Spinal cord (tissue), 10 donors: Measurements from ENCODE around the gene GK. TPM values are rescaled to one million over a fixed set of nuclear protein-coding genes. Genes with fewer than 3 reads are reported as not detected.

Experiments
- DNase-seq, 6 donors: peaks; one replicate each; pipeline versions ENCODE4 v3.0.0 to v3.0.0-alpha.2; 2013 to 2015; ENCODE audit warnings: low spot score in 6 of 6, low read depth in 4 of 6
- H3K27ac ChIP-seq: one replicate; pipeline ENCODE4 v1.5.1; 2013; ENCODE audit warnings: low read depth, low read length, control low read depth
- H3K27me3 ChIP-seq: one replicate; pipeline ENCODE4 v1.6.1; 2013; ENCODE audit warnings: low read length; ENCODE audit not compliant: control insufficient read depth, insufficient read depth
- H3K36me3 ChIP-seq: one replicate; pipeline ENCODE4 v1.6.1; 2013; ENCODE audit warnings: low read length; ENCODE audit not compliant: control insufficient read depth, insufficient read depth
- H3K4me1 ChIP-seq: one replicate; pipeline ENCODE4 v1.6.1; 2013; ENCODE audit warnings: low read length; ENCODE audit not compliant: control insufficient read depth, insufficient read depth
- H3K4me3 ChIP-seq: one replicate; pipeline ENCODE4 v1.5.1; 2013; ENCODE audit warnings: low read depth, low read length, control low read depth
- H3K9me3 ChIP-seq: one replicate; pipeline ENCODE4 v1.6.1; 2013; ENCODE audit warnings: low read length; ENCODE audit not compliant: control insufficient read depth, insufficient read depth
- WGBS: methylation state at CpG from one replicate; pipeline ENCODE4 v1.1.5; 2013; ENCODE audit warnings: missing lambda C conversion rate; ENCODE audit not compliant: insufficient coverage; 5-methylcytosine and 5-hydroxymethylcytosine counted together
- long read RNA-seq, 4 donors: transcript quantifications; one replicate each; lab custom pipeline, GENCODE V29; 2026
- polyA plus RNA-seq, 2 donors: library from polyadenylated mRNA; unstranded; fragments of 120-200 nt; gene quantifications; one replicate each; pipeline ENCODE4 v1.2.1, GENCODE V29; 2013; ENCODE audit not compliant: insufficient read length in 2 of 2
- total RNA-seq, 2 donors: library from RNA; depleted of rRNA in 1 of 2; stranded (reverse); fragments of 120-200 nt in 1 of 2; fragments of >200 nt in 1 of 2; gene quantifications; one replicate each; pipeline versions ENCODE4 v1.2.3 to v1.2.4, GENCODE V29; 2013 to 2014
- donor health status: healthy.

The GK gene
- total RNA-seq, result 10 to 100 TPM in 1 of 2 donors, 1 to 10 TPM in 1; 8.3 to 14.5 TPM
- polyA plus RNA-seq, result 10 to 100 TPM; 10.3 to 13.5 TPM
- long read RNA-seq, donor 1, full-length matches to known transcripts, result 4 of 4 reads
- long read RNA-seq, donor 1, partial matches to known transcripts, result 0 of 4 reads
- long read RNA-seq, donor 1, other reads (novel, unspliced or antisense), result 0 of 4 reads
- long read RNA-seq, donor 2, result 0 reads
- long read RNA-seq, donor 3, full-length matches to known transcripts, result 1 of 1 reads
- long read RNA-seq, donor 3, partial matches to known transcripts, result 0 of 1 reads
- long read RNA-seq, donor 3, other reads (novel, unspliced or antisense), result 0 of 1 reads
- long read RNA-seq, donor 4, partial matches to known transcripts, result 9 of 9 reads
- long read RNA-seq, donor 4, other reads (novel, unspliced or antisense), result 0 of 9 reads

DNA sequence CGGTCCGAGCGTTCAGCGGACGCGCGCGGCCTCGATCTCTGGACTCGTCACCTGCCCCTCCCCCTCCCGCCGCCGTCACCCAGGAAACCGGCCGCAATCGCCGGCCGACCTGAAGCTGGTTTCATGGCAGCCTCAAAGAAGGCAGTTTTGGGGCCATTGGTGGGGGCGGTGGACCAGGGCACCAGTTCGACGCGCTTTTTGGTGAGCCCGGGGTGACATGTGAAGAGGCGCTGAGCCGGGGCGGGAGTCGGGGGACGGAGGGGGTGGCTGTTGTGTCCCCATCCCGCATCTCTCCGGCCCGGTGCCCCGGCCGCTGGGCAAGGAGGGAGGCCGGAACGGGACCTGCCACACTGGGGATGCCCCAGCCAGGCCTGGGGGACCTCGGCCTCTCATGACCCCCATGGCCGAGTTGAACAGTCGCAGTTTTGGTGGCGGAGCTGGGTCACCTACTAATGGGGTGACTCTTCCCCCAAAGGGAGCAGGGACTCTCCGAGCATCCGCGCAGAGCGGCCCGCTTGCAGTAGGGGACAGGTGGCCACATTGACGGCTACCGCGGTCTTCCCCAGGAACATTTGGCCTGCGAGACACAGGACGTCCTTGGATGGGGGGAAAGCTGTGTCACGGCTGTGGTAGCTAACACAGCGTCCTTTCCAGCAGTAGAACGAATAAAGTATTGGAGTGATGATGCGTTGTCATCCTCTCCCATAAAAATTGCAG lies at the start of gene GK:
TSS of gene GK (plus strand) at position 9 of the 717 bp plus-strand sequence. CDS start at position 124, 115 bp downstream.
- Histone ChIP-seq H3K9me3 (no peaks in the 10 kb centered on the region), H3K4me1 (peaks cover 3% of the 10 kb centered on the region), H3K36me3 (no peaks in the 10 kb centered on the region), H3K4me3 (peak within 1 kb of the TSS; percentile 76), H3K27ac (peak within 1 kb of the TSS; percentile 52), H3K27me3 (no peaks in the 10 kb centered on the region)
- peak in 3 of 6 donors; percentile 4 to 45 (median 41) for DNase-seq
- 32% methylated on average over 39 of the region's 53 CpGs for WGBS

DNA sequence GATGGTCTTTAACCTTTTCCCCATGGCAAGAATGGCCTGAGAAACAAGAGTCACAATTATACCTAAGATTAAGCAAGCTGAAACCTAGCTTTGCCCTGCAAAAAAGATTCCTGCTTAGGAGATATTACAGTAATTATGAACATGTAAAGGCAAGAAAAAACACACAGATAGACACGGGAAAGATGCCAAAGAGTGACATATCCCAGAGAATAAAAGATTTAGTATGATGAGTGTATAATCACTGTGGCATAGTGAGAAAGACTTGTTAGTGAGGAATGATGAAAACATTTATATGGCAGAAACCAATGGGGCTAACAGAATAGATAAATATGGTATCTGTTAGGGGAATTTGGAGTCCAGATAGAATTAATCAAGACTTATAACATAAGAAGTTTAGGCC lies 46.1 kb upstream of the GK start:
- 71% methylated on average over 1 of the region's 1 CpG for WGBS
- H3K27ac ChIP-seq, result no peak overlapping the region
- H3K4me1 ChIP-seq, result no peaks in the 10 kb centered on the region
- H3K36me3 ChIP-seq, result no peaks in the 10 kb centered on the region
- H3K9me3 ChIP-seq, result no peaks in the 10 kb centered on the region
- DNase-seq, result no peak
- H3K4me3 ChIP-seq, result no peak overlapping the region
- H3K27me3 ChIP-seq, result no peaks in the 10 kb centered on the region

DNA sequence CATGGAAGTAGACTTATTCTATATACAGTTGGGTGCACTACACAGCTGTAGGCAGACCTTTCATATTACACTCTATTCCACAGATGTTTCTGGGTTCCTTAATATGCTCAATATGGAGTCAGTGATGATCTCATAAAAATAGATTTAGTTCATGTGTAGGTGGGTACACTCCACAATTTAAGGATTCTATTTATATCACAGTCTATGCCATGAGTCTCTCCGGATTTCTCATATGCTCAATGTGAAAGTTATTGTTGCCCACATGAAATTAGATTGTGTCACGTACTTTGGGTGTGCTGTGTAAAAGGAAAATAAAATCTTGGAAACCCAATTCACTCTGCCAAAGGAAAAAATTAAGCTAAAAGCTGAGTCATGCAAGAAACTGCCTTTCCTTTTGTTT lies 43.2 kb upstream of the GK start:
- no peaks in the 10 kb centered on the region for H3K4me1 ChIP-seq
- WGBS, result no CpG with 5 or more reads among the region's 2 CpGs
- no peaks in the 10 kb centered on the region for H3K36me3 ChIP-seq
- no peak for DNase-seq
- no peaks in the 10 kb centered on the region for H3K9me3 ChIP-seq
- H3K27me3 ChIP-seq, result no peaks in the 10 kb centered on the region
- H3K27ac ChIP-seq, result no peak overlapping the region
- H3K4me3 ChIP-seq, result no peak overlapping the region

DNA sequence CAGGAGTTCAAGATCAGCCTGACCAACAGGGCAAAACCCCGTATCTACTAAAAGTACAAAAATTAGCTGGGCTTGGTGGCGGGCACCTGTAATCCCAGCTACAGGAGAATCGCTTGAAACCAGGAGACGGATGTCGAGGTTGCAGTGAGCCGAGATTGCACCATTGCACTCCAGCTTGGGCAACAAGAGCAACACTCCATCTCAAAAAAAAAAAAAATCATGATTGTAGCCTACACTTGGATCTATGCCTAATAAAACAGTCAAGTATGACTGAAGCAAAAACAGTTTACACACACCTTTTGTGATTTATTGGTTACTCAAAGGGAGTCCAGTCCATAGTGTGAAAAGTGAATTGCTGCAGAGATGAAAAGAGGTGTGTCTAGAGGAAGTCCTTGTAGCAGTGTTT lies 41.0 kb upstream of the GK start:
- no peaks in the 10 kb centered on the region for H3K27me3 ChIP-seq
- H3K27ac ChIP-seq, result no peak overlapping the region
- H3K4me3 ChIP-seq, result no peak overlapping the region
- 77% methylated on average over 3 of the region's 6 CpGs for WGBS
- DNase-seq, result no peak
- H3K36me3 ChIP-seq, result no peaks in the 10 kb centered on the region
- no peaks in the 10 kb centered on the region for H3K9me3 ChIP-seq
- no peaks in the 10 kb centered on the region for H3K4me1 ChIP-seq

DNA sequence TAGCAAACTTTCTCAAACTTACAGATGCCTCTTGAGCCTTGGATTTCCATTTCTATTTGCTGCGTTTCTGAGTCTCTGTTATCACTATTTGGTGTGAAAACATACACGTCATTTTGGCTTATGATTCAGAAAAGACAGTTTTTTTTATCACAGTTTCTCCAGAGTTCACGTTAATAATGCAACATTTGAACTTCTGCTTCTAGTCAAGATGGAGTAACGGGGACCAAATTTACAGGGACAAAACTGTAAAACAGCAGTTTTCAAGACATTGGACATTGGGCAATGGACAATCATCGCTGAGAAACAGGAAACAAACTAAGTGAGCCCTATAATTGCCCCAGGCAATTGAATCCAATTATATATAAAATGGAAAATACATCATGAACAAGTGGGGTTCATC lies 39.5 kb upstream of the GK start:
- Histone ChIP-seq H3K27ac (no peak overlapping the region), H3K4me1 (no peaks in the 10 kb centered on the region), H3K36me3 (no peaks in the 10 kb centered on the region), H3K27me3 (no peaks in the 10 kb centered on the region), H3K9me3 (no peaks in the 10 kb centered on the region), H3K4me3 (no peak overlapping the region)
- no peak for DNase-seq
- 83% methylated on average over 2 of the region's 5 CpGs for WGBS

DNA sequence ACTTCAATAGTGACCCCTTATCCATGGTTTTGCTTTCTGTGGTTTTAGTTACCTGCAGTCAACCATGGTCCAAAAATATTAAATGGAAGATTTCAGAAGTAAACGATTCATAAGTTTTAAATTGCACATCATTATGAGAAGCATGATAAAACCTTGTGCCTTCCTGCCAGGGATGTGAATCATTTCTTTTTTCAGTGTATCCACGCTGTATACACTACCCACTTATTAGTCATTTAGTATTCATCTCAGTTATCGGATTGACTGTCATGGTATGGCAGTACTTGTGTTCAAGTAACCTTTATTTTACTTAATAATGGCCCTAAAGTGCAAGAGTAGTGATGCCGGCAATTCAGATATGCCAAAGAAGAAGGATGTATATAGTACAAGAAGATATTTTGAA lies 38.0 kb upstream of the GK start:
- no peaks in the 10 kb centered on the region for H3K36me3 ChIP-seq
- H3K27me3 ChIP-seq, result no peaks in the 10 kb centered on the region
- no peaks in the 10 kb centered on the region for H3K4me1 ChIP-seq
- no CpG with 5 or more reads among the region's 4 CpGs for WGBS
- no peak overlapping the region for H3K27ac ChIP-seq
- no peak overlapping the region for H3K4me3 ChIP-seq
- H3K9me3 ChIP-seq, result no peaks in the 10 kb centered on the region
- DNase-seq, result no peak

DNA sequence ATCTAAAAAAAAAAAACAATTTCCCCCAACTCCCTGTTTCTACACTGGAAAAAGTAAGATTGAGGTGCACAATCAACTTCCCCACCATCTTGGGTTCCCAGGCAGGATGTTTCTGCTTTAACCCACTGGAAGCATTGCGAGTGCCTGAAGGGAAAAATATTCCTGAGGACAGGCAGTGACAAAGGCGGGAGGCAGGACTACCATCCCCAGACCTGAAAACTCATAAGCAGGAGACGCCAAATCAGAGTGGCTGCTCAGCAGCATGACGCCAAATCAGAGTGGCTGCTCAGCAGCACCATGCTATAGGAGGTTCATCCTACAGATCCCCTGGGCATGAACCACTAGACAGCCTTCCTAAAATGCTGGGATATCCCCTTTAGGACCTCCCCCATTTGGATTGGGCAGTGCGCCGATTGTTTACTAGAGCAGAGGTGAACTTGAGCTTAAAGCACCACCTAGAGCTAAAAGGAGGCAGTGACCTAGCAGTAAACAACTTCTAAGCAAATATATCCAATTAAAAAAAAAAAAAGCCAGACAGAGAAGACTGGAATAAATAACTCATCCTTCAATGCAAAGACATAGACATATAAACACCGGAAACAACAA lies 35.0 kb upstream of the GK start:
- H3K27ac ChIP-seq, result no peak overlapping the region
- no peaks in the 10 kb centered on the region for H3K27me3 ChIP-seq
- no peaks in the 10 kb centered on the region for H3K4me1 ChIP-seq
- no peaks in the 10 kb centered on the region for H3K36me3 ChIP-seq
- 63% methylated on average over 4 of the region's 7 CpGs for WGBS
- peaks cover 7% of the 10 kb centered on the region for H3K9me3 ChIP-seq
- no peak for DNase-seq
- H3K4me3 ChIP-seq, result no peak overlapping the region

DNA sequence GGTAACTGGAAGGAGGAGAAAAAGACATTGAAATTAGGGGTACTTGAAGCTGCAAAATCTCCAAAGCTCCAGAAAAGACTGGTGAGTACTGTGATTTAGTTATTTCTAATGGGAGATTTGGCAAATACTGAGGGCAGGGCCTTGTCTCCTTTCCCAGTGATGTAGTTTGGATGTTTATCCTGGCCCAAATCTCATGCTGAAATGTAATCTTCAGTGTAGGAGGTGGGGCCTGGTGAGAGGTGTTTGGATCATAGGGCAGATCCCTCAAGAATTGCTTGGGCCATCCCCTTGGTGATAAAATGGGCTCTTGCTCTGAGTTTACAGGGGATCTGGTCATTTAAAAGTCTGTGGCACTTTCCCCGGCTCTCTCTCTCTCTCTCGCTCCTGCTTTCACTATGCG lies 33.1 kb upstream of the GK start:
- 96% methylated on average over 3 of the region's 3 CpGs for WGBS
- H3K4me3 ChIP-seq, result no peak overlapping the region
- no peaks in the 10 kb centered on the region for H3K27me3 ChIP-seq
- H3K27ac ChIP-seq, result no peak overlapping the region
- no peaks in the 10 kb centered on the region for H3K4me1 ChIP-seq
- no peak for DNase-seq
- H3K36me3 ChIP-seq, result no peaks in the 10 kb centered on the region
- H3K9me3 ChIP-seq, result peaks cover 7% of the 10 kb centered on the region

DNA sequence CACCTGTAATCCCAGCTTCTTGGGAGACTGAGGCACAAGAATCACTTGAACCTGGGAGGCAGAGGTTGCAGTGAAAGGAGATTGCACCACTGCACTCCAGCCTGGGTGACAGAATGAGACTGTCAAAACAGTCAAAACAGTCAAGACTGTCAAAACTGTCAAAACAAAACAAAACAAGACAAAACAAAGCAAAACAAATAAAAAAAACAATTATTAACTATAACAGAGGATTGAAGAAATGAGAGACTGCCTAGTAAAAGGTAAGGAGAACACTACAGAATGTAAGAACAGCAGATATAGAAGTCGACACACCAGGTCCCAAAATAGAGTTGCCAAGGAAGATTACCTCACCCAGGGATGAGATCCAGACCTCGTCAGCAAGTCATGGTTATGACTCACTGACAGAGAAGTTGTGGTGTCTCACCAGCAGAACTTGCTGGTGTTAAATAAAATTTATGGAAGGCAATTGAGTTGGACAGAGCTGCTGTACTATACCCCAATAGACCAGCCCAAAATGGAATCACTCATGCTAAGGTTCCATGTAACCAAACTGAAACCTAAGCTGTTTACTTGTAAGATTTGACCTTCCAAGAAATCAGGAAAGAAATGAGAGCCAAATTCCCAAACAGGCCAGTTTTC lies 32.1 kb upstream of the GK start:
- WGBS, result no CpG with 5 or more reads among the region's 2 CpGs
- no peak overlapping the region for H3K27ac ChIP-seq
- no peak for DNase-seq

More for the DNA sequence above, 32.1 kb upstream of the GK start:
- Histone ChIP-seq H3K4me3 (no peak overlapping the region), H3K9me3 (peaks cover 7% of the 10 kb centered on the region), H3K4me1 (no peaks in the 10 kb centered on the region), H3K27me3 (no peaks in the 10 kb centered on the region), H3K36me3 (no peaks in the 10 kb centered on the region)
